Lower leg skin (tissue), 3 donors: Measurements from ENCODE around the gene SYNGAP1.

ENCODE experiments used
- POLR2A ChIP-seq, 2 donors: fragments of 450-650 bp; IDR thresholded peaks; one replicate each; pipeline ENCODE4 v1.6.1; 2016 to 2017; ENCODE audit warnings: antibody characterized with exemption in 2 of 2, mild to moderate bottlenecking in 1 of 2, moderate library complexity in 1 of 2
- TF ChIP-seq, protein P1 (sequence below), 3 donors: fragments of 450-650 bp; IDR thresholded peaks; one replicate each; pipeline ENCODE4 v1.5.1; 2016; ENCODE audit warnings: antibody characterized with exemption in 3 of 3, mild to moderate bottlenecking in 3 of 3, moderate library complexity in 2 of 3

DNA sequence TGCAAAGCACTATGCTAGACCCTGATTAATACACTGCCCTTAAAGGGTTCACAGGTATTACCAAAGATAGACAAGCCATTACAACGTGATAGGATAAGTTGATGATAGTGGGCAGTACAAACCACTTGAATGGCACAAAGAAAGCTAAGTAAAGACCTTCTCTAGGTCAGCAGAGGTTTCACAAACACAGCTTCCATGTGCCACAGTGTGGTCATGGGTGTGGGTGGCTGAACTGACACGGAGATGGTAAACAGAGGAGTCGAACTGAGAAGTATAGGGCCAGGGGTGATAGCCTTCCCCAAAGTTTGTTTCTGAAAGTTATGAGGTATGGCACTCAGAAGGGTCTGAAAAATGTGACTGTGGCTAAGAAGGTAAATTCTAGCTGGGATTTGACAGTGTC lies 38.8 kb downstream of the SYNGAP1 start:
- no peak for TF ChIP-seq POLR2A (IDR thresholded peaks at IDR 0.05)
- TF ChIP-seq, protein P1, sequence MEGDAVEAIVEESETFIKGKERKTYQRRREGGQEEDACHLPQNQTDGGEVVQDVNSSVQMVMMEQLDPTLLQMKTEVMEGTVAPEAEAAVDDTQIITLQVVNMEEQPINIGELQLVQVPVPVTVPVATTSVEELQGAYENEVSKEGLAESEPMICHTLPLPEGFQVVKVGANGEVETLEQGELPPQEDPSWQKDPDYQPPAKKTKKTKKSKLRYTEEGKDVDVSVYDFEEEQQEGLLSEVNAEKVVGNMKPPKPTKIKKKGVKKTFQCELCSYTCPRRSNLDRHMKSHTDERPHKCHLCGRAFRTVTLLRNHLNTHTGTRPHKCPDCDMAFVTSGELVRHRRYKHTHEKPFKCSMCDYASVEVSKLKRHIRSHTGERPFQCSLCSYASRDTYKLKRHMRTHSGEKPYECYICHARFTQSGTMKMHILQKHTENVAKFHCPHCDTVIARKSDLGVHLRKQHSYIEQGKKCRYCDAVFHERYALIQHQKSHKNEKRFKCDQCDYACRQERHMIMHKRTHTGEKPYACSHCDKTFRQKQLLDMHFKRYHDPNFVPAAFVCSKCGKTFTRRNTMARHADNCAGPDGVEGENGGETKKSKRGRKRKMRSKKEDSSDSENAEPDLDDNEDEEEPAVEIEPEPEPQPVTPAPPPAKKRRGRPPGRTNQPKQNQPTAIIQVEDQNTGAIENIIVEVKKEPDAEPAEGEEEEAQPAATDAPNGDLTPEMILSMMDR (IDR thresholded peaks at IDR 0.05): no peak
